Keratinocyte (primary cell): ENCODE results near the gene CAPZB. TPM values are rescaled to one million over a fixed set of nuclear protein-coding genes. Genes with fewer than 3 reads are reported as not detected.

Experiments used
- DNase-seq: peaks from one replicate; pipeline ENCODE4 v3.0.0-alpha.2; 2011; ENCODE audit warnings: low read depth, missing footprints, low spot score
- FAIRE-seq: peaks from 2 replicates; lab custom pipeline; 2011; peaks lifted over from hg19 to GRCh38; lab: Jason Lieb, UNC
- H2AFZ ChIP-seq: 2 replicates; pipeline ENCODE4 v1.6.0; 2012; ENCODE audit warnings: low read length, control low read depth, inconsistent platforms; ENCODE audit not compliant: control insufficient read depth
- H3K27ac ChIP-seq: 2 replicates; pipeline ENCODE4 v1.5.1; 2011; ENCODE audit warnings: low read length; ENCODE audit not compliant: control insufficient read depth, insufficient read depth
- H3K27me3 ChIP-seq: 3 replicates; pipeline ENCODE4 v1.6.0; 2011; ENCODE audit warnings: low read length; ENCODE audit not compliant: control insufficient read depth, insufficient read depth; ENCODE audit errors: extremely low read depth
- H3K36me3 ChIP-seq, 2 experiments: 2 replicates in 1 of 2; 3 replicates in 1 of 2; pipeline ENCODE4 v1.5.1; 2011; ENCODE audit warnings: low read length in 2 of 2, mild to moderate bottlenecking in 1 of 2; ENCODE audit not compliant: control insufficient read depth in 2 of 2, insufficient read depth in 2 of 2; ENCODE audit errors: extremely low read depth in 1 of 2
- H3K4me1 ChIP-seq: 3 replicates; pipeline ENCODE4 v1.5.1; 2011; ENCODE audit warnings: low read length; ENCODE audit not compliant: control insufficient read depth, insufficient read depth; ENCODE audit errors: extremely low read depth
- H3K4me2 ChIP-seq: 3 replicates; pipeline ENCODE4 v1.6.0; 2011; ENCODE audit warnings: low read depth, low read length; ENCODE audit not compliant: control insufficient read depth, insufficient read depth; ENCODE audit errors: extremely low read depth
- H3K4me3 ChIP-seq, 3 experiments: fragments of 200-600 bp in 1 of 3; sonication (generic) in 1 of 3; 2 replicates in 2 of 3; 3 replicates in 1 of 3; pipeline ENCODE4 v1.5.1; 2011 to 2016; ENCODE audit warnings: low read length in 3 of 3, mild to moderate bottlenecking in 3 of 3, control low read depth in 2 of 3, inconsistent platforms in 1 of 3, low read depth in 1 of 3, mixed read lengths in 1 of 3, mixed run types in 1 of 3, moderate library complexity in 1 of 3; ENCODE audit not compliant: control insufficient read depth in 2 of 3, insufficient read depth in 2 of 3; ENCODE audit errors: extremely low read depth in 1 of 3
- H3K79me2 ChIP-seq: 2 replicates; pipeline ENCODE4 v1.6.0; 2012; ENCODE audit warnings: low read length; ENCODE audit not compliant: control insufficient read depth, insufficient read depth
- H3K9ac ChIP-seq: 3 replicates; pipeline ENCODE4 v1.6.0; 2011; ENCODE audit warnings: low read length; ENCODE audit not compliant: control insufficient read depth, insufficient read depth; ENCODE audit errors: extremely low read depth
- H3K9me1 ChIP-seq: 3 replicates; pipeline ENCODE4 v1.6.0; 2011; ENCODE audit warnings: low read length; ENCODE audit not compliant: control insufficient read depth, insufficient read depth; ENCODE audit errors: extremely low read depth
- H3K9me3 ChIP-seq: 2 replicates; pipeline ENCODE4 v1.5.1; 2012; ENCODE audit warnings: low read depth, low read length; ENCODE audit not compliant: control insufficient read depth
- H4K20me1 ChIP-seq: 3 replicates; pipeline ENCODE4 v1.6.0; 2011; ENCODE audit warnings: low read length; ENCODE audit not compliant: control insufficient read depth, insufficient read depth; ENCODE audit errors: extremely low read depth
- EZH2 ChIP-seq: IDR thresholded peaks from one replicate; pipeline ENCODE4 v1.6.1; 2012; ENCODE audit warnings: inconsistent platforms, mild to moderate bottlenecking, low read length, moderate library complexity
- dilution Hi-C: fragments of 300-500 bp; cut with MboI; formaldehyde crosslinking; loops from one replicate; pipeline ENCODE4 v1.7.0; 2020; ENCODE audit warnings: low sequenced_read_pairs; ENCODE audit not compliant: extremely low pct_ligation_motif_present
- polyA plus RNA-seq, 5 experiments: library from polyadenylated mRNA; depleted of rRNA in 3 of 5; stranded (reverse) in 3 of 5; stranded (forward) in 1 of 5; unstranded in 1 of 5; fragments of >200 nt; gene quantifications; 1 replicate in 1 of 5; 2 replicates in 3 of 5; 3 replicates in 1 of 5; pipeline versions ENCODE4 v1.2.1 to v1.2.3, GENCODE V29; 2011 to 2012; ENCODE audit warnings: missing spikeins in 2 of 5, low read depth in 1 of 5, low replicate concordance in 1 of 5
- TF ChIP-seq, protein P1 (sequence below), 3 experiments: IDR thresholded peaks in 1 of 3; conservative IDR thresholded peaks in 1 of 3; optimal IDR thresholded peaks in 1 of 3; 2 replicates in 2 of 3; 3 replicates in 1 of 3; pipeline versions ENCODE3 to v1.5.1; 2011; ENCODE audit warnings: low read length in 3 of 3, mild to moderate bottlenecking in 3 of 3, moderate library complexity in 2 of 3, control low read depth in 1 of 3, inconsistent platforms in 1 of 3; ENCODE audit not compliant: insufficient read depth in 2 of 3; ENCODE audit errors: extremely low read depth in 1 of 3

CAPZB gene
- polyA plus RNA-seq, 1 donor (not counting 4 experiments of a cell fraction or from before 2014, with no cell fraction given) = 193 TPM

DNA sequence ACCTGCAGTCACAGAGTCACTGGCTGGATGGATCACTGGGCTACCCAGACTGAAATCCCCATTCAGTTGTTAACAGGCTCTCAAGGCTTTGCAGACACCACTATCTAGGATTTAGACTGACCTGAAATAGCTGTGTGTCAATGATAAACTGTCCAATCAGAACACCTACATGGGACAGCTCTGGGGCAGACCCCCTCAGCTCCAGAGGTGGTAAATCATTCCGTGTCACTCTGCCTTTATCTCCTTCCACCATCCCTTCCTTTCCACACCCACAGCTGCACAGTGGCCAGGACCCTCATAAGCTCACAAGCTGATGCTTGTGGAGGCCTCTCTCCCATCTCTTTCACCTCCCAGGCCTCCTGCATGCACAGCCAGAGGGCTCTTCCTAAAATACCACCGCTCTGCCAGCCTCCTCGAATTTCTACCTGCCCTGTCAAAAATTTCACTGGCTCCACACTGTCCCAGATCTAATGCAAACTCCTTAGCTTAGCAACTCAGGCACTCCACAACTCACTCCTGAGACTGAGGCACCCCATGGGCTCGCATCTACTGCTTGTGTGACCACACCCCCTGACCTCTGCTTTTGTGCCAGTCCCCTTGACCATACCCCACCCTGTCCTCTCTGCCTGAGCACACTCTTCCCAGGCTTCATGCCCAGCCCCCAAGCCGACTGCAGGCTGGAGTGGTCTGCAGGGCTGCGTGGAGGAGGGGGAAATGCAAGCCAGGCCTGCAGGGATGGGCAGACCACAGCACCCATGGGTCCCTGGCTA is 5.8 kb downstream of the CAPZB start:
- dilution Hi-C loops = no loop called here

DNA sequence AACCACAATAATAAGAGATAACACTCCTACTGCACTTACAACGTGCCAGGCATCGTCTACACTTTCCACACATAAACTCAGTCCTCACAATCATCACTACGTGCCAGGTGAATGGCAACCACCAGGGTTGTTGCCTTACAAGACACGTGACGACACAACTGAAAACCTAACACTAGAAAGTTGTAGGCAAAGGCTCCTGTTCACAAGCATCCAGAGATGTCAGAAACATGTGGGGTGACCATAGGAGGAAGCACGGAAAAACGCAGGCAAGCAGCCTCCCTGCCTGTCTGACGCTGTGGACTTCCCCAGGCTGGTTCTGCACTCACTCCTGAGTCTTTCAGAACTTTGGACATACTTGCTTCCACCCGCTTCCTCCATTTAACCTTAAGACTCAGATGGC is 7.0 kb downstream of the CAPZB start:
- DNase-seq (no peak), FAIRE-seq (no peak)
- H3K27me3 ChIP-seq = no peaks in the 10 kb centered on the region
- no peak overlapping the region for H3K4me3 ChIP-seq
- H4K20me1 ChIP-seq = peaks cover 86% of the 10 kb centered on the region
- peaks cover 99% of the 10 kb centered on the region for H3K79me2 ChIP-seq
- H3K9ac ChIP-seq = no peak overlapping the region
- no peak overlapping the region for H3K4me2 ChIP-seq
- H2AFZ ChIP-seq = no peak overlapping the region
- H3K9me3 ChIP-seq = no peaks in the 10 kb centered on the region
- peaks cover 18 to 32% of the 10 kb centered on the region in 2 experiments for H3K36me3 ChIP-seq
- peaks cover 17% of the 10 kb centered on the region for H3K4me1 ChIP-seq
- TF ChIP-seq, protein P1, sequence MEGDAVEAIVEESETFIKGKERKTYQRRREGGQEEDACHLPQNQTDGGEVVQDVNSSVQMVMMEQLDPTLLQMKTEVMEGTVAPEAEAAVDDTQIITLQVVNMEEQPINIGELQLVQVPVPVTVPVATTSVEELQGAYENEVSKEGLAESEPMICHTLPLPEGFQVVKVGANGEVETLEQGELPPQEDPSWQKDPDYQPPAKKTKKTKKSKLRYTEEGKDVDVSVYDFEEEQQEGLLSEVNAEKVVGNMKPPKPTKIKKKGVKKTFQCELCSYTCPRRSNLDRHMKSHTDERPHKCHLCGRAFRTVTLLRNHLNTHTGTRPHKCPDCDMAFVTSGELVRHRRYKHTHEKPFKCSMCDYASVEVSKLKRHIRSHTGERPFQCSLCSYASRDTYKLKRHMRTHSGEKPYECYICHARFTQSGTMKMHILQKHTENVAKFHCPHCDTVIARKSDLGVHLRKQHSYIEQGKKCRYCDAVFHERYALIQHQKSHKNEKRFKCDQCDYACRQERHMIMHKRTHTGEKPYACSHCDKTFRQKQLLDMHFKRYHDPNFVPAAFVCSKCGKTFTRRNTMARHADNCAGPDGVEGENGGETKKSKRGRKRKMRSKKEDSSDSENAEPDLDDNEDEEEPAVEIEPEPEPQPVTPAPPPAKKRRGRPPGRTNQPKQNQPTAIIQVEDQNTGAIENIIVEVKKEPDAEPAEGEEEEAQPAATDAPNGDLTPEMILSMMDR (optimal IDR thresholded peaks at IDR 0.05 in 1 of 3, IDR thresholded peaks at IDR 0.05 in 1 of 3, conservative IDR thresholded peaks at IDR 0.05 in 1 of 3; ENCODE audit: extremely low read depth in 1 of 3, insufficient read depth in 2 of 3, low read length in 3 of 3) = no peak
- no peak for TF ChIP-seq EZH2
- peaks cover 11% of the 10 kb centered on the region for H3K9me1 ChIP-seq
- dilution Hi-C loops = no loop called here
- no peak overlapping the region for H3K27ac ChIP-seq

More for the DNA sequence above, 5.8 kb downstream of the CAPZB start:
- Histone ChIP-seq H3K9ac (no peak overlapping the region), H3K27me3 (no peaks in the 10 kb centered on the region), H3K4me2 (no peak overlapping the region), H2AFZ (no peak overlapping the region), H3K9me1 (peaks cover 11% of the 10 kb centered on the region), H4K20me1 (peaks cover 85% of the 10 kb centered on the region), H3K27ac (no peak overlapping the region), H3K4me3 (no peak overlapping the region), H3K79me2 (peaks cover 100% of the 10 kb centered on the region), H3K36me3 (peaks cover 15 to 36% of the 10 kb centered on the region in 2 experiments), H3K4me1 (peaks cover 28% of the 10 kb centered on the region), H3K9me3 (no peaks in the 10 kb centered on the region)
- TF ChIP-seq, protein P1 (optimal IDR thresholded peaks at IDR 0.05 in 1 of 3, IDR thresholded peaks at IDR 0.05 in 1 of 3, conservative IDR thresholded peaks at IDR 0.05 in 1 of 3; ENCODE audit: extremely low read depth in 1 of 3, insufficient read depth in 2 of 3, low read length in 3 of 3) = no peak
- no peak for TF ChIP-seq EZH2
- DNase-seq (no peak), FAIRE-seq (no peak)
